ENCODE data around the gene OR2G6.
"Not testable (repeated sequence)": the region's sequence is repeated elsewhere in the genome, so short reads cannot be mapped to it uniquely, and the experiment has no call there.

OR2G6 gene

DNA sequence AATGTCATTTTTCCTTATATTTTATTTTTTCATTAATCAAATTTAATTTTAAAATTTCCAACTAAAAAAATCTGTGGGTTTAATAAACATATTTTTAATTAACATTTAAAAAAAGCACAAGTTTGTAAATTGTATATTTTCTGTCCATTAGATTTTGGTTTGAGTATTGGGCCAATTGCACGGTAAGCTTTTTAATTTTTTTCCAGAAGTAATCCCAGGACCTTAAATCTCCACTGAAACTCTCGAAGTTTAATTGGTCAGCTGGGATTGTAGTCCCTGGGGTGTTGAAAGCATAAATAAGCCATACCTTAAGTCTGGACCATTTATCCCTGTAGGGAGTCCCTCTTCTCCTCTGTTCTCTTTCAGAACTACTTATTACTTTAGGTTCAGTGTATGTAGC, at the start of gene OR2G6:
Gene OR2G6, plus strand, starts transcription at position 301 of the 400 bp plus-strand sequence. CDS start 13,574 bp downstream, outside the sequence.
- not testable (repeated sequence) for DNase-seq

DNA sequence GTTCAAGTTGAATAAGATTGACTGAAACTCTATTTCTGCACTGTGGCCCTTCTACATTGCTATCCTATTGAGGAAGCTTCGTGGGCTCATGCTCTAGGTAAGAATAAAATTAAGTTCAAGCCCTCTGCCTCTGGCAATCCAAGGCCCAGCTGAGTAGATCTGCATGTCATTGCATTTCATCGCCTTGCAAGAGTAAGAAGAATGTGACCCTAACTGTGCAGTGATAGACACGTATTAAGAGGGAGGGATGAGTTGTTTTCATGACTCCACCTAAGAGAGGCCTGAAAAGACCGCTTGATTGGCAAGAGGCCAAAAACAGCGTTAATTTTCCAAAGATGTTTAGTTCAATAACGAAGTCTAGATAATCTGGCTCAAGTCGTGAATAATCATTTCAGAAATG, 48.8 kb upstream of the OR2G6 start:
- not testable (repeated sequence) for DNase-seq

DNA sequence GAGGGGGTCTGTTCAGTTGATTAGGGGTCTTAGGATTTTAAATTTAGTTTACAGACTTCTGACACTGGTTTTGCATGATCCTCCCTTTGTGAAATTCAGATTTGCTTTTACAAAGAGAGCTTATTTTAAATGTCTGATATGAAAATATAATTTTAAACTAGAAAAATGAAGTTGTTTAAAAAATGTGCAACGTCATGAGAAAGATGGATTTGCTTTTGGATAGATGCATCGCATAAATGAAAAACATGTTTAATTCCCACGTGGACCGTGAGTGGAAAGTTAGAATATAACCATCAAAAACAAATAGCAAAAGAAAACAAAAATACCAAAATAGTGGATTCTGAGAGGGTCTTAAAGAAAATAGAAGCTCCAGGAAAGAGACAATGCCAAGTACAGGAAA, 36.7 kb upstream of the OR2G6 start:
- no peak for DNase-seq

DNA sequence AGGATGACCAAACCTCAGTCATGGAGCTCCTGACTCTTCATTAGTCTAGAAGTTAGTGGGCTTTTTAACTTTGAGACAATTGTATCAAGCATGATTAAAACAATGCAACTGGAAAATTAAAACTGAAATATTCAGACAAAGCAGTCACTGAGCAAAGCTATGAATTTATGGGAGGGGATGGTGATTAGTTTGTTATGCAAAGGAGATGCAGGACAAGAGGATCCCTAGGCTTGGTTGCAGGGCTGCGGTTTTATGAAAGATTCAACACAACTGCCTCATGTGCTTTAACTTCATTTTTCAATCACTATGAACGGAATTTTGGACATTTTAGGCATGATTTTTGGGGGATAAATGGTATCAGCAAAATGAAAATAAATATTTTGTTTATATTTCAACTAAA, 35.8 kb upstream of the OR2G6 start:
- not testable (repeated sequence) for DNase-seq

DNA sequence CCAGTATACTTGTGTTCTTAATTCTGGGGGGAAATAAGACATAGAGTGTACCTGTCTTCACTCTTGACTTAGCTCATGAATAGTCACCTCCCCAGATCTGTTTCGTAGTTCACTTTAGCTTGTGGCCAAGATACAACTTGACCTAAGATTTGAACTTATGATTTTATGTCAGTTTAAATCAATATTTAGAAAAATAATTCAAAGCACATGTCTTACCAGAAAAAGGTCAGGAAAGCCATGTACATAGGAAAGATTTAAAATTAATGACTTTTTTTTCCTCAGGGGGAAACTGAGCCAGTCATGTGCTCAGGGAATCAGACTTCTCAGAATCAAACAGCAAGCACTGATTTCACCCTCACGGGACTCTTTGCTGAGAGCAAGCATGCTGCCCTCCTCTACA, 34.8 kb upstream of the OR2G6 start, which contains the start of gene OR2T3:
Gene OR2T3, plus strand, starts transcription at position 301 of the 400 bp plus-strand sequence. Its CDS starts 0 bp downstream, at position 301.
- not testable (repeated sequence) for DNase-seq

DNA sequence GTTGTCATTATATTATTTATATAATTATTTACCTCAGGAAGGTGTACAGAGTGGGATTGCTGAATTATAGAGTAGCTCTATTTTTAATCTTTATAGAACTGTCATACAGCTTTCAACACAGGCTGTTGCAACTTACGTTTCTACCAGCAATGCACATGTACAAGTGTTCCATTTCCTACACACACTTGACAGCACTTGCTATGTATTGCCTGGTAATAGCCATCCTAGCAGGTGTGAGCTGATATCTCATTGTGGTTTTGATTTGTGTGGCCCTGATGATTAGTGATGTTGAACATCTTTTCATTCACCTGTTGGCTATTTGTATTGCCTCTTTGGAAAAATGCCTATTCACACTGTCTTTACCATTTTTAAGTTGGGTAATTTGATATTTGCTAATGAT, 32.2 kb upstream of the OR2G6 start:
- not testable (repeated sequence) for DNase-seq

DNA sequence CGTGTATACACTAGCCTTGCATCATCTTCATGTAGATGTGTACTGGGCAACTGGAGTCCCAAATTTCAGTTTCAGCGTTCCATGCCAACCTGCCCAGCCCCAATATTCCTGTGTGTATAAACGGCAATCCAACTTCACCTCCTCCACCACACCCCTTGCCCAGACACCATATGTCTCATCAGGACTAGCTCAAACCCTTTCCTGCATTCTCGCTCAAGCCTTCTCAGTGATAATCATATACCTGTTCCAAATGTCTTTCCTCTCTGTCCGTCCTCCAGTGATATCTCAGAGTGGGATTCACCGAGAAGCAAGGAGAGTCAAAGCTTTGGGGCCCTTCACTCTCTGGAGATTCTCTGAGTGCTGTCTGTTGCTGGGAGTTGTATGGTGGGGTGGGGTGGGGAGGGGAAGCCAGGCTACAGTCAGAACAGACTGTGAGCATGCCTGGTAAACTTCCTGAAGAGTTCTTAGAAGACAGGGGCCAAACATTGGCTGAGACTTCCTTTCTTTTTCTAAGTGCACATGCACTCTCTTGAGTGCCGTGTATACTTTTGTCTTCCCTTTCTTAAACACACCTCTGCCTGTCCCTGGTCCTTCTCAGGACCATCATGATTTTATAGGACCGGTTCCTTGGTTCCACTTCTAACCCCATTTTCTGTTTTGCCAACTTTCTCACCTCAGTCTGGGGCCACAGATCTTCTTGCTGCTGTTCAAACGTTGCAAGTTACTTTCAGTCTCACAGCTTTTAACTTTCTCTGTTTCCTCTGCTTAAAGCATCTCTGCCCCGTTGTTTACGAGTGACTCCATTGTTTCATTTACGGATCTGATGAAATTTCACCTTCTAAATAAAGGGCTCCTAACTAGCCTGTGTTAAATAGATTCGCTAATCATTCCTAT, 25.9 kb upstream of the OR2G6 start:
- DNase-seq = not testable (repeated sequence)

DNA sequence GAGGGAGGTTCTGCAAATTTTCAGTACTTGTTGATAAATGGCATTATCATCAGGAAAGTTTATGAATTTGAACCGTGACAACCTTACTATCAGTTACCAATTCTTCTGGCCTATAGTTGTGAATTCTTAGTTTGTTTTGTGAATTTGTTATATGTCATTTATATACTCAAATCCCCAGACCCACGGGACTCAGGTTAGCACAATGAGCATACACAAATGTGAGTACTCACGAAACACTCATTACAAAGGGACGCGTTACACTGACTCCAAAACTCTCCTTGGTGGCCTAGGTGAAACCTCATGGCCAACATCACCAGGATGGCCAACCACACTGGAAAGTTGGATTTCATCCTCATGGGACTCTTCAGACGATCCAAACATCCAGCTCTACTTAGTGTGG, 19.6 kb upstream of the OR2G6 start, which contains the start of gene OR2T5:
Gene OR2T5, plus strand, starts transcription at position 301 of the 400 bp plus-strand sequence. Its CDS starts 0 bp downstream, at position 301.
- DNase-seq = not testable (repeated sequence)

DNA sequence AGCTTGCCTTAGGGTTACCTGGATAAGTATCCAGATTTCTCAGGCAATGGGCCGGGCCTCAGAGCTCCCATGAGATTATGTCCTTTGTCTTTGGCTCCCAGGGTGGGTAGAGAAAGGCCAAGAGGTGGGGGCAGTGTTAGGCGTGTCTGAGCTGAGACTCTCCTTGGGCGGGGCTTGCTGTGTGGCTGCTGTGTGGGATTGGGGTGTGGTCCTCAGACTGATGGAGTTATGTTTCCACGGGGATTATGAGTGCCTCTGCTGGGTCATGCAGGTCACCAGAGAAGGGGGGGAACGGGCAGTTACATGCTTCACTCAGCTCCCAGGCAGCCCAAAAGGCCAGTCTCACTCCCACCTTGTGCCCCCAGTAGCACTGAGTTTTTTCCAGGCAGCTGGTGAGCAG, 11.2 kb upstream of the OR2G6 start:
- not testable (repeated sequence) for DNase-seq

DNA sequence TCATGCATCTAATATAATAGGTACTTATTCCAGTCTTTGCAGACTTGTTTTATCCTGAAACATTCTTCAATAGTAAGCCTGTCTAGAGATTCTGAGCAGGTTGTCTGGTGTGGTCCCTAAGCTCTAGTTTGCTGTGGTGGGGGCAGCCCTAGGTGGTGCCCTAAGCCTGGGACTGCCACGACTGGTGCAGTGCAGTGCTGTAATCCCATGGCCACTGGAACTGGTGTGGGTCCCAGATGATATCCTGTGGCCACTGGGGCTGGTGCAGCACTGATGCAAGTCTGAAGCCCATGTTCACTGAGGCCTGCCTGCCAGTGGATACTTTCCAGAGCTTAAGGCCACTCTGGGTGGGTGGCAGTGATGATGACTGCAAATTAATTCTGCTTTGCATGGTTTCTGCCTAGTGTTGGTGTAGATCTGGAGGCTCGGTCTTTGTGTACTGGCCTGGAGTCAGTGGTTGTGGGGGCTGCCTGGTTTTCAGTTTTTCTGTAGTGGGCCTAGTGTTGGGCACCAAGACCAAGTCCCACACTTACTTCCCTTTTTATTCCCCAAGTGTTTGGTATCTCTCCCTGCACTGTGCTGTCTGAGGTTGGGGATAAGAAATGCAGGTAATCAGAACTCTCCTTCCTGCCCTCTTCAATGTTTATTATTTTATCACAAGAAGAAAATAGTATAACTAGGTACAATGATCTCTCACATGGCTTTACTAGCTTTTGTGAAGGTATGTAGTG, 7.4 kb upstream of the OR2G6 start:
- DNase-seq = not testable (repeated sequence)

DNA sequence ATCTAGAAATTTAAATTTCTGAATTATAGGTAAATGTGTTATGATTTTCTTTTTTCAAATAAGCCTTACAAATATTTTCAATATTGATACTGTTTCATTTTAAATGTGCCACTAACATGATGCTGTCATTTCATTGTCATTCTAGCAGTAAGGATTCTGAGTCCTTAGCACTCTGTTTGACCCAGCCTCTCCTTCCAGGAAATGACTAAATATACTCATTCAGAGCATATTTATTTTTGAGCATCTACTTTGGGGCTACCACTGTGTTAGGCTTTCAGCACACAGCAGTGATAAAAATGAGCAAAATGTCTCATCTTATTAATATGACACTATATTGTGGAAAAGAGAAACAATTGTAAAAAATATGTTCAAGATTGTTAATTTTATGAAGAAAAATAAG, 2.3 kb downstream of the OR2G6 start:
- DNase-seq = not testable (repeated sequence)

DNA sequence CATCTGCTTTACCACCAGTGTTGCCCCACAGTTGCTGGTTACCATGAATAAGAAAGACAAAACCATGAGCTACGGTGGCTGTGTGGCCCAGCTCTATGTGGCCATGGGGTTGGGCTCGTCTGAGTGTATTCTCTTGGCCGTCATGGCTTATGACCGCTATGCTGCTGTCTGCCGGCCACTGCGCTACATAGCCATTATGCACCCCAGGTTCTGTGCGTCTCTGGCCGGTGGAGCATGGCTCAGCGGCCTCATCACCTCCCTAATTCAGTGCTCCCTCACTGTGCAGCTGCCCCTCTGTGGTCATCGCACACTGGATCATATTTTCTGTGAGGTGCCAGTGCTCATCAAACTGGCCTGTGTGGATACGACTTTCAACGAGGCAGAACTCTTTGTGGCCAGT, 14.0 kb downstream of the OR2G6 start:
- no peak for DNase-seq

DNA sequence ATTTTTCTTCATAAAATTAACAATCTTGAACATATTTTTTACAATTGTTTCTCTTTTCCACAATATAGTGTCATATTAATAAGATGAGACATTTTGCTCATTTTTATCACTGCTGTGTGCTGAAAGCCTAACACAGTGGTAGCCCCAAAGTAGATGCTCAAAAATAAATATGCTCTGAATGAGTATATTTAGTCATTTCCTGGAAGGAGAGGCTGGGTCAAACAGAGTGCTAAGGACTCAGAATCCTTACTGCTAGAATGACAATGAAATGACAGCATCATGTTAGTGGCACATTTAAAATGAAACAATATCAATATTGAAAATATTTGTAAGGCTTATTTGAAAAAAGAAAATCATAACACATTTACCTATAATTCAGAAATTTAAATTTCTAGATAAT, 29.6 kb downstream of the OR2G6 start:
- DNase-seq = not testable (repeated sequence)

DNA sequence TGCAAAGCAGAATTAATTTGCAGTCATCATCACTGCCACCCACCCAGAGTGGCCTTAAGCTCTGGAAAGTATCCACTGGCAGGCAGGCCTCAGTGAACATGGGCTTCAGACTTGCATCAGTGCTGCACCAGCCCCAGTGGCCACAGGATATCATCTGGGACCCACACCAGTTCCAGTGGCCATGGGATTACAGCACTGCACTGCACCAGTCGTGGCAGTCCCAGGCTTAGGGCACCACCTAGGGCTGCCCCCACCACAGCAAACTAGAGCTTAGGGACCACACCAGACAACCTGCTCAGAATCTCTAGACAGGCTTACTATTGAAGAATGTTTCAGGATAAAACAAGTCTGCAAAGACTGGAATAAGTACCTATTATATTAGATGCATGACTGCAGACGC, 39.5 kb downstream of the OR2G6 start:
- DNase-seq = not testable (repeated sequence)

DNA sequence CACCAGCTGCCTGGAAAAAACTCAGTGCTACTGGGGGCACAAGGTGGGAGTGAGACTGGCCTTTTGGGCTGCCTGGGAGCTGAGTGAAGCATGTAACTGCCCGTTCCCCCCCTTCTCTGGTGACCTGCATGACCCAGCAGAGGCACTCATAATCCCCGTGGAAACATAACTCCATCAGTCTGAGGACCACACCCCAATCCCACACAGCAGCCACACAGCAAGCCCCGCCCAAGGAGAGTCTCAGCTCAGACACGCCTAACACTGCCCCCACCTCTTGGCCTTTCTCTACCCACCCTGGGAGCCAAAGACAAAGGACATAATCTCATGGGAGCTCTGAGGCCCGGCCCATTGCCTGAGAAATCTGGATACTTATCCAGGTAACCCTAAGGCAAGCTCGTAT, 43.2 kb downstream of the OR2G6 start:
- DNase-seq = not testable (repeated sequence)

DNA sequence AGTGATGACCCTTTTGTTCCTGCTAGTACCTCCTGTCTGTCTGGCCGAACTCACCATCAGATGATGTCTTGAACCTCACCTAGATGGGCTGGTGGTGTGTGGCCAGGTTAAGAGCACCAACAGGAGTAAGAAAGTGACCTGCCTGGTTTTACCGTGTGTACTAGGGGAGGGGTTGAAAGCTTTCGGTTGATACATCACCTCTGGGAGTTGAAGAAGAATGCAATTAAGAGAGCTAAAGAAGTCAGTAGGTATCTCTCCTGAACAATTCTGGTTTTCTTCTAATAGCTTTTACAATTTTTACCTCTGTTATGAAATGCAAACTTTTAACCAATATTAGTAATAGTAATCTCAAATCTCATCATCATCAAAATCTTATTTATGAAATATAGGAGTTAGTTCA, 54.8 kb downstream of the OR2G6 start, which contains the start of gene OR2T29:
Gene OR2T29, minus strand, starts transcription at position 101 of the 400 bp plus-strand sequence. CDS start 3,281 bp downstream, outside the sequence.
- not testable (repeated sequence) for DNase-seq

DNA sequence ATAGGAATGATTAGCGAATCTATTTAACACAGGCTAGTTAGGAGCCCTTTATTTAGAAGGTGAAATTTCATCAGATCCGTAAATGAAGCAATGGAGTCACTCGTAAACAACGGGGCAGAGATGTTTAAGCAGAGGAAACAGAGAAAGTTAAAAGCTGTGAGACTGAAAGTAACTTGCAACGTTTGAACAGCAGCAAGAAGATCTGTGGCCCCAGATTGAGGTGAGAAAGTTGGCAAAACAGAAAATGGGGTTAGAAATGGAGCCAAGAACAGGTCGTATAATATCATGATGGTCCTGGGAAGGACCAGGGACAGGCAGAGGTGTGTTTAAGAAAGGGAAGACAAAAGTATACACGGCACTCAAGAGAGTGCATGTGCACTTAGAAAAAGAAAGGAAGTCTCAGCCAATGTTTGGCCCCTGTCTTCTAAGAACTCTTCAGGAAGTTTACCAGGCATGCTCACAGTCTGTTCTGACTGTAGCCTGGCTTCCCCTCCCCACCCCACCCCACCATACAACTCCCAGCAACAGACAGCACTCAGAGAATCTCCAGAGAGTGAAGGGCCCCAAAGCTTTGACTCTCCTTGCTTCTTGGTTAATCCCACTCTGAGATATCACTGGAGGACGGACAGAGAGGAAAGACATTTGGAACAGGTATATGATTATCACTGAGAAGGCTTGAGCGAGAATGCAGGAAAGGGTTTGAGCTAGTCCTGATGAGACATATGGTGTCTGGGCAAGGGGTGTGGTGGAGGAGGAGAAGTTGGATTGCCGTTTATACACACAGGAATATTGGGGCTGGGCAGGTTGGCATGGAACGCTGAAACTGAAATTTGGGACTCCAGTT, 57.9 kb downstream of the OR2G6 start:
- not testable (repeated sequence) for DNase-seq

DNA sequence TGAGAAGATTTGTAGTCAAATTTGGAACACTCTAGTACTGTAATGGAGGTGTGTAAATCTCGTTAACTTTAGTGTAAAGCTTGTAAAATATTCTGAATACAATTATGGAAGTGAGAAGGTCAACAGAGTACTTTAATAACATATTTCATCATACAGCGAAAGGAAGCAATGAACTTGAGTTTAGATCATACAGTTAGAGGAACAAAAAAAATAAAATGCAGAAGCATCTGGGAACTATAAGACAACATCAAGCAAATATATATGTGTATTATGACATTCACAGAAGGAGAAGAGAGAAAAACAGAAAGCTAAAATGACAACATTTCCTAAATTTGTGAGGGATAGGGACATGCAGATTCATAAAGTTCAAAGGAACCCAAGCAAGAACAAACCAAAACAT, 61.2 kb downstream of the OR2G6 start:
- not testable (repeated sequence) for DNase-seq

DNA sequence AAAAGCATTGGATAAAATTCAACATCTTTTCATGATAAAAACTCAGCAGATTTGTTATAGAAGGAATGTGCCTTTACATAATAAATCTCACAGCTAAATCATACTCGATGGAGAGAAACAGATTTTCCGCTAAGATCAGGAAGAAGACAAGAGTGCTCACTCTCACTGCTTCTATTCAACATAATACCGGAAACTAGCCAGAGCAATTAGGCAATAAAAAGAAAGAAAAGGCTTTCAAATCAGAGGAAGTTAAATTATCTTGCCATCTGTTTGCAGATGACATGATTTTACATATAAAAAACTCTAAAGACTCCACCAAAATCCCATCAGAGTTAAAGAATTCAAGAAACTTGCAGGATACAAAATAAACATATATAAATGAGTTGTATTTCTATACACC, 62.9 kb downstream of the OR2G6 start:
- not testable (repeated sequence) for DNase-seq

DNA sequence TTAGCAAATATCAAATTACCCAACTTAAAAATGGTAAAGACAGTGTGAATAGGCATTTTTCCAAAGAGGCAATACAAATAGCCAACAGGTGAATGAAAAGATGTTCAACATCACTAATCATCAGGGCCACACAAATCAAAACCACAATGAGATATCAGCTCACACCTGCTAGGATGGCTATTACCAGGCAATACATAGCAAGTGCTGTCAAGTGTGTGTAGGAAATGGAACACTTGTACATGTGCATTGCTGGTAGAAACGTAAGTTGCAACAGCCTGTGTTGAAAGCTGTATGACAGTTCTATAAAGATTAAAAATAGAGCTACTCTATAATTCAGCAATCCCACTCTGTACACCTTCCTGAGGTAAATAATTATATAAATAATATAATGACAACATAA, 64.2 kb downstream of the OR2G6 start:
- DNase-seq = not testable (repeated sequence)

DNA sequence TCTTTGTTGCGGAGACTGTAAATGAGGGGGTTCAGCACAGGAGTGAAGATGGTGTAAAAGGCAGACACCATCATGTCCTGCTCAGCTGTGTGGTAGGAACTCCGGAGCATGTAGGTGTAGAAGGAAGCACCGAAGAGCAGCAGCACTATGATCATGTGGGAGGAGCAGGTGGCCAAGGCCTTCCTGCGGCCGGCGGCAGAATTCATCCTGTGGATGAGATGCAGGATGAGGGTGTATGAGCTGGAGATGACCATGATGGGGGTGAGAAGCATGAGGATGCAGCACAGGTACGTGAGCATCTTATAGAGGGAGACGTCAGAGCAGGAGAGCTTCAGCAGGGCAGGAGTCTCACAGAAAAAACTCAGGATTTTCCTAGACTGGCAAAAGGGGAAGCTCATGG, 66.0 kb downstream of the OR2G6 start:
- not testable (repeated sequence) for DNase-seq

DNA sequence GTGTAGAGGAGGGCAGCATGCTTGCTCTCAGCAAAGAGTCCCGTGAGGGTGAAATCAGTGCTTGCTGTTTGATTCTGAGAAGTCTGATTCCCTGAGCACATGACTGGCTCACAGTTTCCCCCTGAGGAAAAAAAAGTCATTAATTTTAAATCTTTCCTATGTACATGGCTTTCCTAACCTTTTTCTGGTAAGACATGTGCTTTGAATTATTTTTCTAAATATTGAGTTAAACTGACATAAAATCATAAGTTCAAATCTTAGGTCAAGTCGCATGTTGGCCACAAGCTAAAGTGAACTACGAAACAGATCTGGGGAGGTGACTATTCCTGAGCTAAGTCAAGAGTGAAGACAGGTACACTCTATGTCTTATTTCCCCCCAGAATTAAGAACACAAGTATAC, 66.8 kb downstream of the OR2G6 start, which contains the start of gene OR2T34:
Gene OR2T34, minus strand, starts transcription at position 101 of the 400 bp plus-strand sequence. Its CDS starts 0 bp downstream, at position 101.
- not testable (repeated sequence) for DNase-seq

All from left hindlimb (tissue), 1 donor.